ENCODE data around the gene NOP14.
A peak's percentile ranks its signal among the peaks of the same experiment; 100 is the strongest.
"Not testable (repeated sequence)": the region's sequence is repeated elsewhere in the genome, so short reads cannot be mapped to it uniquely, and the experiment has no call there.

NOP14 gene

DNA sequence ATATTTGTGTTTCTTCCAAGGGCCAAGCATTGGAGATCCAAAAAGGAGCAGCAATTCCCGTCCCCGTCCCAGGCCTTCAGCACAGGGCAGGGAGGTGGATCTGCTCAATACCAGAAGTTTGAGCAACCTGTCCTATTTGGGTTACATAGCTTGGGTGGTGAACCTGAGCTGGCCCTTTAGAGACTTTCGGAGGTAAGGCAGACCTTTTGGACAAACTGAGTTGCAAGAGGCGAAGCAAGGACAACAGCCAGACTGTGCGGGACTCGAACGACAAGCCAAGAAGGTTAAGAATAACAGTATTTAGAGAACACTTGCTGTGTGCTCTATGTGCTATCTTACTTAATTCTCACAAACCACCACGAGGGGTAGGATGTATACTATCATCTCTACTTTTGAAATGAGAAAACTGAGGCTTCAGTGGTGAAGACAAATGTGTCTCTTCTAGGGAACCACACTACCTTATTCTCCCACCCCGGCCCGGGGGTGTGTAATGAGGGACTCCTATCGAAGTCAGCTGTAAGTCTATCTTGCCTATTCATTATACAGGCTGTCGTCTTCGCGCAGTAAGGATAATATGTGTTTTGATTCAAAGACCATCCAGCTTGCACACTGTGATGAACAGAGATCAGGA, 1.3 kb downstream of the NOP14 start:
- DNase-seq (ENCODE audit: low read depth in 2 of 2): peak in 1 of 2 experiments; percentile 58

DNA sequence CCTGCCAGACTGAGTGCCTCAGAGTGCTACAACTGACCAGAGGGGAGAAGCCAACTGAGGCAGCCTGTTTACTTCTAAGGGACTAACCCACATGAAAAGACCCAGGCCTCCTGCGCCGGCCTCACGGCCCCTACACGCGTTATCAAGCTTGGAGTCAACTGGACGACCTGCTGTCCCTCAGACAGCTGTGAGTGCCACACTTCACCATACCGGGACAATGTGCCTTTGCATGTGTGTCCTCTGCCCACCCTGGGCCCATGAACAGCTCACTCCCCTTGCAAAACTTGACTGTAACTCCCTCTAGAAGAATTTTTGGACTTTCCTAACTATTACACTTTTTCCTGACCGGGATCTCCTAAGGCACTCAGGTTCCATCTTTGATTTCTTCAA, 1.8 kb downstream of the NOP14 start:
- no peak for DNase-seq (ENCODE audit: low read depth in 2 of 2)

DNA sequence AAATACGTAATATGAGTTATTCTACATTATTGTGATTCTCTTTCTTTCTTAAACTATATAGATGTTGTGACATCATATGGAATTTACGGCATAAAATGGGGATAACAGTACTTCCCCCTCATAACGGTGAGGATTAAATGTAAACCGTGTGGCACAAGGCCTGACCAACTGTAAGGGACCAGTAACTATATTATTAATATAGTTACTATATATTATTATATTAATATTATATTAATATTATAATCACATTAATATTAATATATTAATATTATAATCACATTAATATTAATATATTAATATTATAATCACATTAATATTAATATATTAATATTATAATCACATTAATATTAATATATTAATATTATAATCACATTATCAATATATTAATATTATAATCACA, 2.8 kb downstream of the NOP14 start:
- not testable (repeated sequence) for DNase-seq (ENCODE audit: low read depth in 2 of 2)

- no peak for DNase-seq (ENCODE audit: low read depth in 2 of 2)
These were observed 4.8 kb downstream of the NOP14 start for GRCh38 chr4:2958446-2958845.

DNA sequence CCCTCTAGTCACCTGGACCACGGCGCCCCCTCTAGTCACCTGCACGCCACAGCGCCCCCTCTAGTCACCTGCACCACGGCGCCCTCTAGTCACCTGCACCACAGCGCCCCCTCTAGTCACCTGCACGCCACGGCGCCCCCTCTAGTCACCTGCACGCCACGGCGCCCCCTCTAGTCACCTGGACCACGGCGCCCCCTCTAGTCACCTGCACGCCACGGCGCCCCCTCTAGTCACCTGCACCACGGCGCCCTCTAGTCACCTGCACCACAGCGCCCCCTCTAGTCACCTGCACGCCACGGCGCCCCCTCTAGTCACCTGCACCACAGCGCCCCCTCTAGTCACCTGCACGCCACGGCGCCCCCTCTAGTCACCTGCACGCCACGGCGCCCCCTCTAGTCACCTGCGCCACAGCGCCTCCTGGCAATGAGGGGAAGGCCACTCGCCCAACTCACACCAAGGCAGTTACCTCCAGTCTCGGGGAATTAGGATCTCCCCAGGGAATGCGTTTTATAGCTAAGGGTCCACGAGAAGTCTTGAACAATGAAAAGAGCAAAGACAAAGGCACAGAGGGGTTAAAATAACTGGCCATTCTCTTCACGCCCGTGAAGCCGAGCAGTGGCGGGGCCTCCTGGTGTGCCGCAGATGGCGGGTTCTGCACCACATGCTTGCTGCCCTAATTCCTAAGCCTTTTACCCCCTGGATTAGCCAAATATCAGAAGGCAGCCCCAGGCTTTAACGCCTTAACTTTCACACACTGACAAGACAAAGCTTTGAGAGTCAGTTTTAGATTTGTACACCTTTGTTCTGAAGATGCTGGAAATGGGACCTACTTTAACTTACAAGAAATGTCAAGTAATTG, 7.8 kb downstream of the NOP14 start:
- DNase-seq (ENCODE audit: low read depth in 2 of 2): not testable (repeated sequence)

- peak in 1 of 2 experiments; percentile 81 for DNase-seq (ENCODE audit: low read depth in 2 of 2)
These were observed 8.6 kb downstream of the NOP14 start for GRCh38 chr4:2954358-2955185.

GRCh38 chr4:2953496-2953895, 9.7 kb downstream of the NOP14 start:
- DNase-seq (ENCODE audit: low read depth in 2 of 2): no peak

GRCh38 chr4:2950221-2950989, 12.8 kb downstream of the NOP14 start:
- DNase-seq (ENCODE audit: low read depth in 2 of 2): no peak

DNA sequence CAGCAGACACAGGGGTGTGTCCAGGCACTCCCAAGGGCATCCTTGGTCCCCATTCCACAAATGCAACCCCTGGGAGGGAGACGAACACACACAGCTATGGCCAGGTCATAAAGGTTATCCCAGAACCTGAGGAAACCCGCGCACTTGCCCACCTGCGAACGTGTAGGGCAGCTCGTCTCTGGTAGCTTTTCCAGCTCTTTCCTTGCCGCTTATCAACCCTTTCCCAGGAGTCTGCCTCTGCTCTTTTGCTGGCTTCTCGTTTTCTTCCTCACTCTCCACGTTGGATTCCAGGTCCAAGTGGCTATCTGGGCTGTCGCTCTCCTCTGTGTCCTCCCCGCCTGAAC, 13.5 kb downstream of the NOP14 start:
- DNase-seq (ENCODE audit: low read depth in 2 of 2): no peak

GRCh38 chr4:2948895-2949781, 14.1 kb downstream of the NOP14 start:
- no peak for DNase-seq (ENCODE audit: low read depth in 2 of 2)

GRCh38 chr4:2947926-2948325, 15.3 kb downstream of the NOP14 start:
- DNase-seq (ENCODE audit: low read depth in 2 of 2): no peak

DNA sequence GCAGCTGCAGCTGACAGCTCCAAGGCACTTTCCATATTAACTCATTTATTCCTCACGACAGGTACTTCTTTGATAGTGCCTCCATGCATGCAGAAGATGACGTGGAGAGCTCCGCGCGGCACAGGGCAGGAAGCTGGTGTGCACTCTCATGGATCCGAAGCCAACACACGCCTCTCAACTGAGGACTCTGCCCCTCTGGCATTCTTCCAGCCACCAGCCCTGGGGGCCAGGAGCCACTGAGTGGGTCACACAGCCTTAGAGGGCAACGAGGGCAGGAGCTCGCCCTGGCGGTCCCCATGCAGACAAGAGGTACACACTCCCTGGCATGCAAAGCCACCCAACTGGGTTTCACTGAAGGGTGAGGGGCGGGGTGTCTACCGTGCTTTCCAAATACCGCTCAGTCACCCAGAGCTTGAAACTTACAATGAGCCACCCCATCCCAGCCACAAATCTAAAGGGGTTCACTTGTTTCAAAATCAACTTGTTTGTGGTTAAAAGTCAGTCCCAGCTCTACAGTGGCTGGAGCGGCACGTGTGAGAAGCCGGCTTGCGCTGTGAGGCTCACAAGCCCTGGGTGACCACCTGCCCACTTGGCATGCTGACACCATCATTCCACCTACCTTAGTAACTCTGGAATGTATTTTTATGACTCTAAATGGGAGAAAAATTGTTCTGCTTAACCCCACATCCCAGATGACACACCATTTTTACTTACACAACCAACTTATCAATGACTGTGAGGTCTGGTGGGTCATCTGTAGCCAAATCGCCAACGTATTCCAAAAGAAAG, 16.2 kb downstream of the NOP14 start:
- no peak for DNase-seq (ENCODE audit: low read depth in 2 of 2)

GRCh38 chr4:2945619-2946604, 17.3 kb downstream of the NOP14 start:
- DNase-seq (ENCODE audit: low read depth in 2 of 2): not testable (repeated sequence)

- DNase-seq (ENCODE audit: low read depth in 2 of 2): no peak
These were observed 18.4 kb downstream of the NOP14 start for GRCh38 chr4:2944586-2945526.

GRCh38 chr4:2944091-2944482, 19.1 kb downstream of the NOP14 start:
- DNase-seq (ENCODE audit: low read depth in 2 of 2): no peak

- no peak for DNase-seq (ENCODE audit: low read depth in 2 of 2)
These were observed 19.7 kb downstream of the NOP14 start for GRCh38 chr4:2943364-2944090.
